GF-D8 (cell line): ENCODE measurements around the gene RNF224.

Experiments
- DNase-seq: peaks from one replicate; lab custom pipeline; 2025; lab: John Stamatoyannopoulos, UW

Gene RNF224

DNA sequence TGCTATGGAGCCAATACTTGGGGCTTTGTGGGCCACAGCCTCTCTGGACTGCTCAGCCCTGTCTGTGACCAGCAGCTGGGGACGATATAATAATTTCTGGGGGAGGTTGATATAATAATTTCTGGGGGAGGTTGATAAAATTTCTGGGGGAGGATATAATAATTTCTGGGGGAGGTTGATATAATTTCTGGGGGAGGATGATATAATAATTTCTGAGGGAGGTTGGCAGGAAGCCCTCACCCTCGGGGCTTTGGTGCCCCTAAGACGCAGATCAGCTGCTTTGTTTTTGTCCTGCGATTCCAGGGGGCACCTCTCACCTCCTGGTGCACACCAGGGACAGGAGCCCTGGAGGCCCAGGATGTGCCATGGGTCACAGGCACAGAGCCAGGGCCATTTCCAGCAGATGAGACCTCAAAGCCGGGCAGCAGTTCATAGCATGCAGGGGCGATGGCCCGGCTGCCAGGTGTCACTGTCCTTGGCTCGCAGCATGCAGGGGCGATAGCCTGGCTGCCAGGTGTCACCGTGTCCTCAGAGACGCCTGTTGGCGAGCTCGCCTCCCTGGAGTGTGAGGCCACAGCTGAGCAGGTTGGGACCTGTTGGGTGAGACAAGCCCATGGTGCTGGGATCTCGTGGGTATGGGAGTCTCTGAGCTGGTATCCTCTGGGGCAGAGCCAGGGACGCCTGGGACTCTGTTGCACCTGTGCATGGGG is 46.5 kb downstream of the RNF224 start:
- no peak for DNase-seq

GRCh38 chr9:137275203-137275587 is 47.9 kb downstream of the RNF224 start:
- DNase-seq = no peak

GRCh38 chr9:137275588-137276472 is 48.5 kb downstream of the RNF224 start:
- DNase-seq = no peak

DNA sequence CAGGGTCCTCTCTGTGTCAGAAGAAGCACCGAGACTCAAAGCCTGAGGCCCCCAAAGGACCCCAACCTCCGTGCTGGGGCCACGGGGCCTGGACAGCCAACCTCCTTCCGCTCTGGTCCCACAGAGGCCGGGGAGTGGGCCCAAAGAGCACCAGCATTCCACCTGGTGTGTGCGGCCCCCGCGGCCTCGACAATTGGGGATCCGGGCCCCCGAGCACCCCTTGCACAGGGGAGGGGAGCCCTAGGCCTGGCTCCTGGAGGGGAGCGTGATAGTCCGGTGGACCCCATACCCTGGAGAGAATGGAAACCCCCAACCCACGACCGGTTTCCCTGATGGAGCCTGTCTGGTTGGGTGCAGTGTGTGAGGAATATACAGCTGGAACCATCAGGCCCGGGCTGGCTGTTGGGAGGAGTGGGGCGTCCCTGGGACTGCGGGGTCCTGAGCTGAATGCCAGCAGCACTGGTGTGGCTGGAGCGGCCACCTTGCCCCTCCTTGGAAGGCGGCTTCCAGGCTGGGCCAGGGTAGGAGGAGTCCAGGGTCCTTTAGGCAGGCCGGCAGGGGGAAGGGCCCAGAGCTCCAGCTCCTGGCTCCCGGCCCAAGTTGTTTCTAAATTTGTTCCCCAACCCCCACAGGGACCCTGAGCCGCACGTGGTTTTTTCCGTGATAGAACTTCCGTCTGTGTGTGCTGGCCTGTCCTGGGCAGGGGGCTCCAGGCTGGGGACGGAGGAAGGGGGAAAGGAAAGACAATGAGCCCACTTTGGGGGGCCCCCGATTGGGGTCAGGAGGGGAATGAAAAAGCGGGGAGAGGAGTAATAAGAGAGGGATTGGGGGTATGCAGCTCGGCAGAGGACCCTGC is 49.4 kb downstream of the RNF224 start:
- DNase-seq = peak; percentile 80

DNA sequence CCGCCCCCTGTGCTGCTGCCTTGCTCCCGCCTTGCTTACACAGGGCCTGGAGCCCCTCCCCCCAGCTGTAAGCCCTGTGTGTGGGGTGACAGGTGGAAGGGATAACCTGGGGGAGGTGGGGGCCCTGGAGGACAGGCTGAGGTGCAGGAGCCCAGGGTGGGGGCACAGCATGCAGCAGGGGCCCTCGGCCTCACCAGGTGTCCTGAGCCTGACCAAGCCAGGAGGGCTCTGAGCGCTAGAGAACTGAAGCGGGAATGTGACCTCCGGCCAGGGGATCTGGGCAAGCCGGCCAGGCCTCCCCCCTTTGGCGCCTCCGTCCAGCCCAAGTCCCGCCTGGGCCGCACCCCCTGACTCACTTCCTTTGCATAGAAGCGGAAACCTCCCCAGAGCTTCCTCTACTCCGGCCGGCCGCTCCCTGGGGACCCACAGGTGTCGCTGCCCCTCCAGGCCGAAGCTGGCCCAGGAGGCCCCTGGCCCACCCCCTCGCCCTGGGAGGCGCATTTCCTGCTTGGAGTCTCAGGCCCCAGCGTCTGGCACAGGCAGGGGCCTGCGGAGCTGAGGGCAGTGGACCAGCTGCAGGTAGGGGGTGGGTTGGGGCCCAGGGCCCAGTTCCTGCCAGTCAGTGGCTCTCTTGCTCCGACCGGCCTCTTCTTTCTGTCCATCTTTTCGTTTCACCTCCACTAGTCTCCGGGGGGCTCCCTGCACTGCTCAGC is 50.2 kb downstream of the RNF224 start, which contains the start of gene TOR4A:
TSS of gene TOR4A (plus strand) at position 398 of the 713 bp plus-strand sequence. CDS start 964 bp downstream, outside the sequence.
- DNase-seq = peak; percentile 79

DNA sequence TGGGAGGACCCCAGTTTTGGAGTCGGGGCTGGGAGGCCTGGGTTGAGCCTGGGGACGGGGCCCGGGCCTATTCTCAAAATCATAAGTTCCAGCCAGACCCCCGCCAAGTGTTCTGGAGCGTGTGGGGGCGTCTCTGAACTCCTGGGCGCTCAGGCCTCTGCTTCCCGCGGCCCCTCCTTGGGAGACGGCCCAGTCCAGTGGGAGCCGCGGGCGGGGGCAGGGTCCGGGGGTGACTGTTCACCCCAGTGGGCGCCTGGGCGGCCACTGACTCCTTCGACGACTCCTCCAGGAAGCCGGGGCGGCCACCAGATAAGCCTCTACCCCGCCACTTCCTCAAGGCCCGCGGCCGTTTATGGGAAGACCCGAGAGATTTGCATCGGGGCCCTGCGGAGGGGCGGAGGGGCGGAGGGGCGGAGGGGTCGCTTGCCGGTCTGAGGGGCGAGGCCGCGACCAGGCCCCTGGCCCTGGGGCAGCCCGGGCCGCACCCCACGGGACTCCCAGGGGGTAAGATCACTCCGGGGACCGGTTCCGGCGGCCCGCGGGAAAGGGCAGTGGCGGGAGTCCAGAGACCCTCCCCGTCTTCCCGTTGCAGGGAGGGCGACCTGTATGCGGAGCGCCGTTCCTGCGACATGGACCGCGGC is 50.9 kb downstream of the RNF224 start:
- peak; percentile 32 for DNase-seq
